Activated CD8-positive, alpha-beta memory T cell treated with anti-CD3 and anti-CD28 coated beads, Interleukin-2, amount 50 U/mL, for 1 hour (primary cell): ENCODE results near the gene STARD13.
"Not testable (repeated sequence)": the region's sequence is repeated elsewhere in the genome, so short reads cannot be mapped to it uniquely, and the experiment has no call there.

Experiments
- DNase-seq: peaks from one replicate; pipeline ENCODE4 v3.0.0-alpha.2; 2020; ENCODE audit errors: extremely low read depth

The STARD13 gene

DNA sequence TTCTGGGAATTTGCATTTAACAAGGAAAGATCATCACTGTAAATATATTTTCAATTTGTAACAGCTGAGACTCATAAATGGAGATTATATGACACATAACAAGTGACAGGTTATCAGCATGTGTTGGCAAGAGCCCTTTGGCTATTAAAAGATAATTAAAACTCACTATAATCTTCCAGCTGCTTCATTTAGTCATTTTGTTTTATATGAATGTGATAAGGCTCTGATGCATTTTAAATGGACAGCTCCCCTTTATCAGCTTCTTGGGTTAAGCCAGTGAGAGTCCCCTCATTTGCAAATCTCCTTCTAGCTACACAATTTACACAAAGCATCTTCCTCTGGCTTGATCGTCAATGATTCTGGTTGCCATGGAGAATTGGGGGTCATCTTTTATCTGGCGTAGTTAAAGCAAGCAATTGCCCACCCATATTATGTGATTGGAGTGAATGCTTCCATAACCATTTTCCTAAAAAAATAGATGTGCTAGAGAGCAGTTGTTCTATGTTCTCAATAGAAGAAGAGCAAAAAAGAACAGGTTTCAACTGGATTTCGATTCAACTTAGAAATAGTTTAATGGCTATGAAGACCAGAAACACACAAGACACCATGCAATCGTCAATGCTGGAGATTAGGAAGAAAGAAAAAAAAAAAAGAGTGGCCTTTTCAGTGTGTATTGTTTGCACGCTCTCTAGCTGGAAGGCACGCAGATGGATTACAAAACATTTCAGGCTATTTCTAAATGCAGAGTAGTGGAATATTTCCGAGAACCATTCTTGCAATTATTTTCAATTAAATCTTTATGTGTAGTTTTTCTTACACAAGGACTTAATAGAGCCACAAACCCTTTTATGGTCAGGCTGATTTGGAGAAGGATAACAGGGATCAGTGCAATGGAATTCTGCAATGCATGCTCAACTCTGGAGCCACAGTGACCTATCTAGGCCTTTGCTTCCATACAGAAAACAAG lies 27.4 kb downstream of the STARD13 start:
- DNase-seq, result no peak

DNA sequence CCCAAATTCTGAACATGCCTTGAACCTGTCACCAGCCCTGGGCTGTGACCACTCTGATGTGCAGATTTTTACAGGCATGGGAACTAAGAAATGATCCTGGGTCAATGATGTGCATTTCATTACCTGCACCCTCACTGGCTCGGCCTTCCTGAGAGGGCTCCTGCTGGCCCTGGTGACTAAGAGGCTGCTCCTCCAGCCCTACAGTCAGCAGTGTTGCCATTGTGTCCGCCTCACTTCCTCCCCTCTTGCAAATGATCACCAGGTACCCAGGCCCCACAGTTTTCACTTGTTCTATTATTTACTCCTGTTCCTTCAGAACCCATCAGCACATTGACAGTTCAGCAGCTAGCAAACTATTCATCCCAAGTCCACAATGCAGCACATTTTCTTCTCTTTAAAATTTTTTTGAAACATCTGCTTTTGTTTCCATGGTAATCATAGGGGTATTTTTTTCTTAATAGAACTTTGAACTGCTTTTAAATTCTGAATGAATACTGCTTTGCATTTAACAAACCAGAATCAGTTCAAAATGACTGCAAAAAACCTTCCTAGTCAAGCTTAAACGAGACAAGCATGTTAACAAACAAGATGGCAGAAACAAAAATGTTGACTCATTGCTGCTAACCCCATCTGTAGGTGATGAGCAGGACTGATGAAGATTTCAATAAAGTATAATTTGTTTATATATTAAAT lies 29.3 kb downstream of the STARD13 start:
- no peak for DNase-seq

DNA sequence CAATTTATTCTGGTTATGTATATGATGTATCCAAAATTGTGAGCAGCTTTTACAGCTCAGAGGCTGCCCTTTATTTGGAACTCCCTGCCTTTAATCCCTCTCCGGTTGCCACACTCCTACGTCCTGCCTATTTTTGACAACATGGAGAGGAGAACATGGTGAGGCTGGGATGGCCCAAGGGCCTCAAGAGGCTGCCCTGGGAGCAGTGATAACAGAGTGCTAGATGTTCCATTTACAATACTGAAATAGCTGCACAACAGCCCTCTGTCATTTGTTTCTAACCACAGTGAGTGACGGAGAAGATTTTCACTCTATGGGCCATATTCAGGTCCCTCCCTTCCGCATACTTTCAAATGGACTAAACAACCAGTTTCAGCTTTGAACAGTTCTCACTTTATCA lies 33.4 kb downstream of the STARD13 start:
- no peak for DNase-seq

DNA sequence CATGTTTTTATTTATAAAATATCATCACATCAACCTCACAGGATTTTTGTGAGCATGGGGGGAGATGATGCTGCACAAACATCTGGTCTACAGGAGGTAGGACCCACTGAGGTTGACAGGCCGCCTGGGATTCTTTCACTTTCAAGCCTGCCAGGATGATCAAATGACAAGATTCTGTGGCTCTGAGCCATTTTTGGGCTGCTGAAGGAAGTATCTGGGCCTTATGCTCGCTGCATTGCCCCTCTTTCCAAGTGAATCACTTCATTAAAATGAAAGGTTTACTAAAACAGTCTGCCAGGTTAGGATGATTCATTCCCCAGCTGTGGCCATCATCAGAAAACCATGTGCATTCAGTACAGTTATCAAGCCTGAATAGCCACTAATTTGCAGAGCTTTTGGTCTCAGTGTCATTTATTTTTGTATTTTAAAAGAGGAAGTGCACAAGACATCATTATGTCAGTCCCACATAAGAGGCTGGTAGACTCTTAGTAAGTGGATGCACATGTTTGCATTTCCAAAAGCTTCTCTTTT lies 34.4 kb downstream of the STARD13 start:
- no peak for DNase-seq

DNA sequence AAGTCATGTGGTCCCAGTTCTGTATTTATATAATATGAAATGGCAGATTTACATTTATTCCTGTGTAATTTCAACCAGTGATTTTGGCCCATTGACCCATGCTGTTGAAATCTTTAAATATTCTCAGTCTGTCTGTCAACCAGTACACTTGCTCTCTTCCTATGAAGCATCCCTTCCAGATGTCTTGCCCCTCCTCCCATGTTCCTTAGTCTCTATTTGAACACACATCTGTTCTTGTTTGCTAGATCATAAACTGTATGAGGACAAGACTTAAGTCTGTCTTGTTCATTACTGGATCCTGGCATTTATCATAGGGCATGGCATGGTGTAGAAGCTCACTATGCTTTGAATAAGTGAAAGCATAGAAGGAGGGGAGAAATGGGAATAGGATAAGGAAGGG lies 34.9 kb downstream of the STARD13 start:
- no peak for DNase-seq

DNA sequence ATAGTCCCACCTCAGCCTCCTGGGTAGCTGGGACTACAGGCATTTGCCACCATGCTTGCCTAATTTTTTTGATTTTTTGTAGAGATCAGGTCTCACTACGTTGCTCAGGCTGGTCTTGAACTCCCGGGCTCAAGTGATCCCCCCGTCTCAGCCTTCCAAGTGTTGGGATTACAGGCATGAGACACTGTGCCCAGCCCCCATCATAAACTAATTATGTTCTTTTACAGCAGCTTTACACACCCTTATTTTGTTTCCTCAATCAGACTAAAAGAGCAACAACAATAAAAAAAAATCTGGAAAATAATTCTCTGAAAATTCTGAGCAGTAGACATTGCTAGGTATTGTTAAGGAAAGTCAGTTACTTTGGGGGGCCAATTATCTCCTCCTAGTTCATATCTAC lies 35.7 kb downstream of the STARD13 start:
- DNase-seq, result no peak

DNA sequence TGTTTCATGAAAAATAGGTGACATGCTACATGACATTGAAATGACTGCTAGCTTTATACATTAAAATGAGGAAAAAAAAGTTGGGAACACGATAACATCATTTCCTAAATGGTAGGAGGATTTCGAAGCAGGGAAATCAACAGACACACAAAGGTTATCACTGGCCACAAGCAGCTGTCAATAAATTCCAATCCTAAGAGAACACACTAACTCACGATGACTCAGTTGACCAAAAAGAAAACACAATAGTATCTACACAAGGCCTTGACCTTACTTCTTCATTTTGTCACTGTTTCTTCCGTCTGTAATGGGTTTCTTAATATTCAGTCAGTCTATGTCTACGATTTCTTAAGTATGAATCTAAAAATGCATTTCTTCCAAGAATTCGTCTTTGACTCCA lies 36.5 kb downstream of the STARD13 start:
- DNase-seq, result no peak

DNA sequence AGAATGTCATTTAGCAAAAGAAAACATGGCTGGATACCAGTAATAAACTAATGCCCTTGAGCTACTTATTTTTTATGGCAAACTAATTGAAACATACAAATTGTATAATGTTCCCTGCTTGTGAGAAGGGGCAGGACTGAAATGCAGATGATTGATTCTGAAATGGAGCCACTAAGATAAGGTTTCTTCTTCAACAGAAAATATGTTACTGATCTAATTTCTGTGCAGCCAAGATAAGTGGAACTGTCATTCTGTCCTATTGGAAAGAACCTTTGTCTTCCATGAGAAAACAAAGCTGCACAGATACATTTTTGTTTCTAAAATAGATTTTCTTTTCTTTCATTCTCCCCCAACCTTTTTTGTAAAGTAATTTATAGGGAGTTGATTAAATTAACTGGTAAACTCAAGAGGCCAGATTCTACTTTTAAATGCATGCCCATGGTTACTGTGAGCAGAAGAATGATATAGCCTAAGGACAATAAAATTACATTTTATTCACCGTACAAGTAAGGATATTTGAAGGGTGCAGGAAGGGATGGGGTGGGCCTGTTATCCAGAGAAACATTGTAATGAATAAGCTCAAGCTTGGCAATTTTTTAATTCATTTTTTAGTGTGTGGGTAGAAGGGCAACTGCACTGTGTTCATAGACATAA lies 39.9 kb downstream of the STARD13 start:
- DNase-seq, result no peak

DNA sequence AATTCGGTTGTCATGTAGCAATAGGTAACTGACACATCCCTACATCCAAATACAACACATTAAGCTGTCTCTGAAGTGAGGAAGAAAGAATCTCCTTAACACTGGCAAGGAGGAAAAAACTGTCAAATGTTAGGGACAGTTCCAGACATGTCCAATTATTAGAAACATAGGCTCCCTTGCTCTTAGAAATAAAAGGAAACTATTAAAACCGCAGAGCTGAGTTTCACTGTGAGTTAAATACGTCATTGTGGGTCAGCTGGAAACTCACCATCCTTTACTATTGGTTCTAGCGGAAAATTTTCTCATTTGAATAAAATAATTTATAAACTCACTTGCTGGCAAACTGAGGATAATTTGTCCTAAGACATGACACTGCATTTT lies 40.7 kb downstream of the STARD13 start:
- no peak for DNase-seq

DNA sequence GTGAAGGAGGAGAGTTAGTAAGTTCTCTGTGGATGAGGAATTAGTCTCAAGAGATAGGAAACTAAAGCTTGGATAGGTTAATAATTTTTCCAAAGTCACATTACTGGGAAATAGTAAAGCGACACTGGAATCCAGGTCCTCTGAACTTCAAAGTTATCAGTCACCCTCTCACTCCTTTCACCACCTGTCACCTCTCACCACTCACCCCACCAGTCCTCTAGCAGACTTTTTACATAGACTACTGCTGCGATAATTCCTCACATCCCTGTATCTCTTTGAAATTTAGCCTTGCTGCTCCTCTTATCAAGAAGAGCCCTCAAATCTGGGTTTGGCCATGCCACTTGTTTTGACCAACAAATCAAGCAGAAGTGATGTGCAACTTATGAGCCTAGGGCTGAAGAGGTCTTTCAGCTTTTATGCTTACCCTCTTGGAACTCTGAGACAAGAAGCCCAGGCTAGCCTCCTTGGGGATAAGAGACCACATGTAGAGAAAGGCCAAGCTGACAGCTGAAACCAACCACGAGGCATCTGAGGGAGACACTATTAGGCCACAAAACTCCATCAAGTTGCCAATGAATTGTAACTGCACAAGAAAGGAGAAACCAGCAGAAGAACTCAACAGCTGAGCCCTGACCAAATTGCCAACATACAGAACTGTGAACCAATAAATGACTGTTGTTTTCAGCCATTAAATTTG lies 41.2 kb downstream of the STARD13 start:
- no peak for DNase-seq

DNA sequence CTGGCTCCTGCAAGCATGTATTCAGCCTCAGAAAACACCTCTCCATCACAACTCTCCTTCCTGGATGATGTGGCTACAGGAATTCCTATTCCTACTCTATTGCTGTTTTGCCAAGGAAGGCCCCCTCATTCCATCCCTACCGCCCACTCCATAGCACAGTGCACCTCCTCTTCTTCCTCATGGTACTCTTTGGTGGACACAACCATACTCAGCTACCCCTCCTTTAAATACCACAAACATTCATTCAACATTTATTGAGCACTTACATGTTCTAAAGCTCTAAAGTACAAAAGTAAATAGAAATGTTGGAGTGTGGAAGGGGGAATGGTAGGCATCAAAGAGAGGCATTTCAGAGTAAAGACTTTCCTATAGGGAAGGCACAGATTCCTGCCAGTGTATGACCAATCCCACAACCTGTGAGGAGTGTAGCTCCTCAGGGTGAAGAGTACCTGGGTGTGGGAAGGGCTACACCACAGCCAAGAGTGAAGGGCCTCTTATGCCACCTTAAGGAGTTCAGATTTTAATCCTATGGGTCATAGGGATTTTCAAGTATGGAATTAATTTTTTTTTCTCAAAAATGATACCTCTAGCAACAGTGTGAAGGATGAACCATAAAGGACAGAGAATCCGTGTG lies 42.5 kb downstream of the STARD13 start:
- DNase-seq, result no peak

DNA sequence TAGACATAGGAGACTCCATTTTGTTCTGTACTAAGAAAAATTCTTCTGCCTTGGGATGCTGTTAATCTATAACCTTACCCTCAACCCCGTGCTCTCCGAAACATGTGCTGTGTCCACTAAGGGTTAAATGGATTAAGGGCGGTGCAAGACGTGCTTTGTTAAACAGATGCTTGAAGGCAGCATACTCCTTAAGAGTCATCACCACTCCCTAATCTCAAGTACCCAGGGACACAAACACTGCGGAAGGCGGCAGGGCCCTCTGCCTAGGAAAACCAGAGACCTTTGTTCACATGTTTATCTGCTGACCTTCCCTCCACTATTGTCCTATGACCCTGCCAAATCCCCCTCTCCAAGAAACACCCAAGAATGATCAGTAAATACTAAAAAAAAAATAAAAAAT lies 43.2 kb downstream of the STARD13 start:
- DNase-seq, result not testable (repeated sequence)

DNA sequence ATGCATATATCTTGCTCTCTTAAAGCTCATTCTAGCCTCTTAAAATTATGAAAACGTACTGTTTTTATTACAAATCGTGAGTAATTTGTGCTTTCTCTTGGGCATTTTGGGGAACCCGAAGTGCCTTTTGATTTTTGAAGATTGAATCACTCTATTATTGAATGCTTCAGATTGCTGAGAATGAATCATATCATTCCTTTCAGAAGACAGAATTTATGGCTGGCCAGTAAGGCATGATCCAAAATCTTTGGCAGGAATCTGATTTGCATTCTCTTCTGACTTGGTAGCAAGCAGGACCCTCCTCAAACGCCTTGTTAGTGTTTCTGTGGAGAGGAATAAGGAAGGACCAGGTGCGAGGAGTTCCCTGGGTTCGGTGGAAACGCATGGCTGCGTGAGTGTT lies 49.5 kb downstream of the STARD13 start:
- DNase-seq, result no peak

DNA sequence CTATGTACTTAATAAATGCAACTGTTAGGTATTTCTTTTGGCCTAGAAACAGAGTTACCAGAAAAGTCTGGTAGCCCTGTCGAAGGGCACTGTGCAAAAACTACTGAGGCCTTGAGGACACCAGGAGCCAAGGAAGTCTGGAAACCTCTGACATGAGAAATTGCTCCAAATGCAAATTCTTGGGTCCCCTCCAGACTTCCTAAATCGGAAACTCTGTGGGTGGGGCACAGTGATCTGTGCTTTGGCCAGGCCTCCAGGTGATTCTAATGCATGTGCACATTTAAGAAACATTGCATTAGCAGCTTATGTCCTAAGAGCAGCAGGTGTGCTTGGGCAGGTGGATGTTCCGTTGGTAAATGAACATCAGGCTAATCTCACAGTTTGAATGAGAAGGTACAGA lies 50.0 kb downstream of the STARD13 start:
- DNase-seq, result no peak

DNA sequence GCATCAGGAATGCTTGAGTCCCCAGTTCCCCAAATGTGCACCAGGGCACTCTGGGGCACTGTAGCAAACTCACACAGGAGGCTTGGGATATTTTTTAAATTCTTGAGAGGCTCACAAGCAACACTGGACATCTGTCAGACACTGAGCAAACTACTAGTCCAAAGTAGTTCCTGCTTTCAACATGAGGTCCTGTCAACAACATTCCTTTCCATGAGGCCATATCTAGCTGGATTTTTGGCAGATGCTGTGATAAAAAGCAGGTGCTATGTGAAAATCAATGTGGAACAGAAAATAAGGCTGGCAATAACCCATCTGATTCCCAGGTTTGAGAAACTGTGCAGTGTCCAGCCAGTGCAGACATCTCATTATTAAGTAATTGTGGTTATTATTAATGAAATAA lies 50.5 kb downstream of the STARD13 start:
- no peak for DNase-seq

DNA sequence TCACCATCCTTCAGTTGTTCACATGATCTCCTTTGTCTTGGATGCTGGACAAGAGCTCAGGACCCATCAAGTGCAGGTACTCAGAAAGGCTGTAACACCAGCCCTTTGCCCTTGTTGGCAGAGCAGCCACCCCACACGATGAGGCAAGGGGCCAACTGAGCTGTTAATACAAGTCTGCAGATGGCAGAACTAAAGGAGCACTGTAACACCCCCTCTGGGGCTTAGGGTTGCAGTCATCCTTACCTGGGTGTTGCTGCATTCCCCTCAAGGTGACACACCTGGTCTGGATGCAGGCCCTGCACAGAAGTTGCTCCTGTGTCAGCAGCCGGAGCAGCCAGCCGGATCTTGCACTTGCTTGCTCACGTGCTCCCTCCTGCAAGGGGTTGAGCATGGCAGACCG lies 52.0 kb downstream of the STARD13 start:
- DNase-seq, result no peak

DNA sequence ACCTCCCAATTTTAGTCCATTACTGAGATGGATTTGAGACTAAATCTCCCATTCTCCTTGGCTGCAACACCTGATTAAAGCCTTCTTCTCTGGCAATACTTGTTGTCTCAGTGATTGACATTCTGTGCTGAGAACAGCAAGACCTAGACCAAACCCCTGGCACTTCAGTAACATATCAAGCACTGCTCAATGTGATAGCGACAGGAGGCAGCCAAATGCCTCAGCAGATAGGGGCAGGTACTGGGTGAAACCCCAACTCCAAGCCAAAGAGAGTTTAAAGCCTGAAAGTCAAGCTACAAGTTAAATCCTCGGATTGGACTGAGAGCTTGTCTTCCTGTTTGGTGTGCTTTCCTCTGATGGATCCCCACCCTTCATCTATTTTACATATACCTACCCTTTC lies 52.7 kb downstream of the STARD13 start:
- DNase-seq, result no peak

DNA sequence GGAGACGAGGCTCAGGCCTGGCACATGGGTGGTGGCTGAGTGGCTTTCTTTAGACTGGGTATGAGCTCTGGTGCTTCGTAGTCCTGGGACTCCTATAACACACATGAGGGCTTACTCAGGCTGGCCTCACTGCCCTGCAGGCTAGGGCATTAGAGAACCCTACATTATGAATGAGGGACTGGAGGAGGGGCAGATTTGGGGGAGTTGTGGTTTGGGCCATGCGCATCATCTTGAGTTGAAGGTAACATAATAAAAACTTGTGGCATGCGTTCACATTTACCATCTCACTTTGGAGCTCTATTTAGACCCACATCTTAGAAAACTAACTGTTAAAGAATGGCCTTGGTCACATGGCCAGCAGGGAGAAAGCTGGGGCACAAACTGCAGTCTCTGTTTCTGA lies 54.2 kb downstream of the STARD13 start:
- DNase-seq, result no peak

DNA sequence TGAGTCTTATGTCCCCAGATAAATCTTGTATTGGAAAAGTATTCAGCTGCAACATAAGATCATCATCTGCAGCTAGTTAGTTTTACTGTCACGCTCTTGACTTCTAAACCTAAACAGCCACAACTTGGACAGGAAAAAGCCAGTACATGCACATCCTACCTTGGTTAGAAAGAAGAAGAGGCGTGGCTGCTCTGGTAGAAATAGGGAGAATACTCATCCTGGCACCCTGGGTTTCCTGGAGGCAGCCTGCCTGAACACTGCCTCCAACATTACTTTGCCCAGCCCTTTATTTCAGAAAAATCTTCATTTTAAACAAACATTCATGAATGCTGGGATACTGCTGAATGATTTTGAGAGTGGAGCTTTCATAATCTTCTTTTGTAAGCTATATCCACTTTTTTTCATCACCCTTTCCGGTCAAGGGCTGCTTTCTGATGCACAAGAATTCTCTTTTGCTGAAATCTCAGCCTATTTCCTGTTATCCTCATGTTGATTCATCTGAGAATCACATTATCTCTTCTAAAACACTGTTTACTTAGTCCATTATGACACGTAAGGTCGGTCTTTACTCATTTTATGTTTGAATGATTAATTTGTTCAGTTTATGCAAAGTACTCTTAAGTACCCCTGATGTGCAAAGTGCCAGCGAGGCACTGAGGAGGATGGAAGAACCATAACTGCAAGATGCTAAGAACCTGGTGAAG lies 55.2 kb downstream of the STARD13 start:
- no peak for DNase-seq

DNA sequence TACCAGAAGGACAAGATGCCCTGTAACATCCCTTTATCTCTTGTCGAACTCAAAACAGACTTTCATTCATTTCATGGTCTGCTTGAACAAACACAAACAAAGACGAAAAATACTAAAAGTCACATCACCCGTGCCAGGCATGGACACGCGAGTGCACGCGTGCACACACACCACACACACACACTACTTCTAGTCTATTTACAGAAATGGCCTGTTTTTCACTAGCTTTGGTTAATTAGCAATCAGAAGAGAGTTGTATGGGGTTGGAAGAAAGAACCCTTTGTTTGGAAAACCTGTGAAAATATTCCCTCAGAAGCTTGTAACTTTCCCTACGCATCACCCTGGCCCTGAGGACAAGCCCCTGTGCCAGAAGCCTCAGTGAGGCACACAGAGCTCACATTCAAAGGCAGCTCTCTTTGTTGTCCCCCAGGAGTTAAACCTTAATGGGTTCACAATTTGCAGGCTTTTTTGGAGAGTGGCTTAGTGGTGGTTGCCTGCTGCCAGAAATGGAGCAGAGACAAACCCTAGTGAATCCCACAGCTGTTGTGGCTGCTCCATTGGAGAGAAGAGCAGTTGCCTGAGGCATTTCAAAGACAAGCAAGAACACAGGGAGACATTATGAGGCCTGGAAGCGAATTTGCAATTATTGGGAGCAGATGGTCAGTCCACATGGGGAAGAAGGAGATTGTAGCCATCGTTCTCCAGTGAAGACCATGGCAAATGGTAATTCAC lies 55.9 kb downstream of the STARD13 start:
- no peak for DNase-seq
